IMR-90 (cell line): ENCODE measurements around the gene TPM3. TPM values are rescaled to one million over a fixed set of nuclear protein-coding genes. Genes with fewer than 3 reads are reported as not detected.

Experiments used
- ATAC-seq: fragments of 200-7000 bp; cut with Tn5 transposase; 2 replicates; pipeline ENCODE4 v1.9.1; 2020; ENCODE audit warnings: low read depth, mild to moderate bottlenecking, moderate library complexity
- BruUV-seq: library from RNA; stranded (reverse); fragments of 400-500 nt; replicated peaks from 2 replicates; lab custom pipeline; 2021; lab: Mats Ljungman, UMichigan
- CTCF ChIA-PET: fragments of 300-600 bp; formaldehyde crosslinking; extraction: SDS; loops from one replicate; lab custom pipeline; 2021; ENCODE audit warnings: antibody characterized with exemption; lab: Yijun Ruan, JAX
- POLR2A ChIA-PET: fragments of 300-600 bp; sonication (Branson Sonifier 250); formaldehyde crosslinking; loops from one replicate; lab custom pipeline; 2022; ENCODE audit warnings: antibody characterized with exemption; ENCODE audit not compliant: unreplicated experiment; lab: Charles Lee
- DNase-seq: peaks from one replicate; pipeline ENCODE4 v3.0.0; 2013
- H2AFZ ChIP-seq: replicated peaks from 2 replicates; pipeline ENCODE3; 2013; ENCODE audit warnings: low read length, mild to moderate bottlenecking; ENCODE audit not compliant: poor library complexity
- H2AK5ac ChIP-seq: 2 replicates; pipeline ENCODE4 v1.6.1; 2013; ENCODE audit warnings: low read depth, low read length, inconsistent platforms
- H2AK9ac ChIP-seq: replicated peaks from 2 replicates; pipeline ENCODE3; 2013; ENCODE audit warnings: mild to moderate bottlenecking, low read depth, low read length, moderate library complexity; ENCODE audit not compliant: poor library complexity
- H2BK120ac ChIP-seq: 2 replicates; pipeline ENCODE4 v1.6.1; 2013; ENCODE audit warnings: low read depth, low read length, inconsistent platforms
- H2BK15ac ChIP-seq: 3 replicates; pipeline ENCODE4 v1.6.1; 2013; ENCODE audit warnings: low read depth, low read length, inconsistent platforms
- H2BK20ac ChIP-seq: 2 replicates; pipeline ENCODE4 v1.6.1; 2013; ENCODE audit warnings: low read depth, mild to moderate bottlenecking, inconsistent platforms, low read length, moderate library complexity
- H2BK5ac ChIP-seq: 2 replicates; pipeline ENCODE4 v1.6.1; 2013; ENCODE audit warnings: mild to moderate bottlenecking, low read depth, low read length, inconsistent platforms; ENCODE audit not compliant: poor library complexity, severe bottlenecking
- H3K14ac ChIP-seq: replicated peaks from 2 replicates; pipeline ENCODE4 v1.6.1; 2013; ENCODE audit warnings: low read depth, low read length, inconsistent platforms
- H3K18ac ChIP-seq: 2 replicates; pipeline ENCODE4 v1.6.1; 2013; ENCODE audit warnings: low read depth, low read length, control low read depth
- H3K23ac ChIP-seq: 2 replicates; pipeline ENCODE4 v1.6.1; 2013; ENCODE audit warnings: low read depth, low read length, inconsistent platforms
- H3K27ac ChIP-seq: 2 replicates; pipeline ENCODE4 v1.5.1; 2013; ENCODE audit warnings: mild to moderate bottlenecking, control low read depth, low read length; ENCODE audit not compliant: insufficient read depth
- H3K27me3 ChIP-seq: 2 replicates; pipeline ENCODE4 v1.6.1; 2013; ENCODE audit warnings: low read length; ENCODE audit not compliant: control insufficient read depth, insufficient read depth
- H3K36me3 ChIP-seq: 2 replicates; pipeline ENCODE4 v1.6.1; 2013; ENCODE audit warnings: low read length, mixed read lengths; ENCODE audit not compliant: control insufficient read depth, insufficient read depth
- H3K4ac ChIP-seq: 2 replicates; pipeline ENCODE4 v1.6.1; 2013; ENCODE audit warnings: low read depth, low read length, inconsistent platforms
- H3K4me1 ChIP-seq: 2 replicates; pipeline ENCODE4 v1.6.1; 2013; ENCODE audit warnings: low read length, mixed read lengths; ENCODE audit not compliant: control insufficient read depth, insufficient read depth
- H3K4me2 ChIP-seq: 2 replicates; pipeline ENCODE4 v1.6.1; 2013; ENCODE audit warnings: low read depth, mild to moderate bottlenecking, control low read depth, low read length, moderate library complexity
- H3K4me3 ChIP-seq: 2 replicates; pipeline ENCODE4 v1.5.1; 2013; ENCODE audit warnings: low read depth, mild to moderate bottlenecking, control low read depth, low read length, moderate library complexity; ENCODE audit not compliant: insufficient read depth
- H3K56ac ChIP-seq: 2 replicates; pipeline ENCODE4 v1.6.1; 2013; ENCODE audit warnings: low read length, inconsistent platforms; ENCODE audit not compliant: insufficient read depth; ENCODE audit errors: extremely low read depth
- H3K79me1 ChIP-seq, 2 experiments: 2 replicates each; pipeline ENCODE4 v1.6.1; 2013; ENCODE audit warnings: low read length in 2 of 2, inconsistent platforms in 1 of 2, low read depth in 1 of 2
- H3K9ac ChIP-seq: 2 replicates; pipeline ENCODE4 v1.6.1; 2013; ENCODE audit warnings: low read depth, low read length, control low read depth
- H3K9me1 ChIP-seq: 2 replicates; pipeline ENCODE4 v1.6.1; 2013; ENCODE audit warnings: low read length, inconsistent platforms; ENCODE audit not compliant: insufficient read depth
- H3K9me3 ChIP-seq: 2 replicates; pipeline ENCODE4 v1.6.1; 2013; ENCODE audit warnings: low read length; ENCODE audit not compliant: control insufficient read depth, insufficient read depth
- H4K20me1 ChIP-seq: 2 replicates; pipeline ENCODE4 v1.6.1; 2013; ENCODE audit warnings: low read length, inconsistent platforms; ENCODE audit not compliant: insufficient read depth
- H4K5ac ChIP-seq: 2 replicates; pipeline ENCODE4 v1.6.1; 2013; ENCODE audit warnings: mild to moderate bottlenecking, low read depth, low read length, control low read depth
- H4K8ac ChIP-seq, 2 experiments: 2 replicates each; pipeline ENCODE4 v1.6.1; 2013; ENCODE audit warnings: low read depth in 2 of 2, low read length in 2 of 2, control low read depth in 1 of 2, inconsistent platforms in 1 of 2
- H4K91ac ChIP-seq: 2 replicates; pipeline ENCODE4 v1.6.1; 2013; ENCODE audit warnings: low read depth, low read length, inconsistent platforms; ENCODE audit not compliant: insufficient read depth
- CEBPB ChIP-seq: IDR thresholded peaks from 2 replicates; pipeline ENCODE4 v1.6.1; 2012; ENCODE audit warnings: low read depth, low read length, improper control_type of control experiment
- RAD21 ChIP-seq: IDR thresholded peaks from 2 replicates; pipeline ENCODE4 v1.6.1; 2012; ENCODE audit warnings: low read length, improper control_type of control experiment
- WGBS, 2 experiments: methylation state at CpG; one replicate each; pipeline versions ENCODE4 v1.1.5 to v1.1.7; 2013; ENCODE audit warnings: missing lambda C conversion rate in 2 of 2; ENCODE audit not compliant: insufficient read length in 1 of 2; ENCODE audit errors: extremely low coverage in 2 of 2; 5-methylcytosine and 5-hydroxymethylcytosine counted together
- dilution Hi-C: fragments of 300-500 bp; cut with HindIII; formaldehyde crosslinking; loops from one replicate; pipeline ENCODE4 v1.14.3; 2018; ENCODE audit warnings: low sequenced_read_pairs; ENCODE audit not compliant: unreplicated experiment
- in situ Hi-C: fragments of 300-500 bp; cut with MboI; formaldehyde crosslinking; loops from 3 replicates; pipeline ENCODE4 v1.14.3; 2019; ENCODE audit warnings: low sequenced_read_pairs, inconsistent platforms, mixed read lengths
- intact Hi-C: fragments of 100-400 bp; cut with micrococcal nuclease; formaldehyde crosslinking; loops from 2 replicates; pipeline ENCODE4 v1.10.0; 2022
- polyA plus RNA-seq, 3 experiments: library from polyadenylated mRNA; depleted of rRNA; stranded (reverse); fragments of >200 nt; gene quantifications; 2 replicates each; pipeline ENCODE4 v1.2.3, GENCODE V29; 2012; ENCODE audit warnings: low replicate concordance in 1 of 3
- total RNA-seq: library from RNA; depleted of rRNA; stranded (reverse); fragments of >200 nt; gene quantifications from 2 replicates; pipeline ENCODE4 v1.2.3, GENCODE V29; 2012

The TPM3 gene
- total and polyA plus RNA-seq, 2 of the 4 experiments (the other 2 are of a cell fraction) = 438 to 530 TPM

DNA sequence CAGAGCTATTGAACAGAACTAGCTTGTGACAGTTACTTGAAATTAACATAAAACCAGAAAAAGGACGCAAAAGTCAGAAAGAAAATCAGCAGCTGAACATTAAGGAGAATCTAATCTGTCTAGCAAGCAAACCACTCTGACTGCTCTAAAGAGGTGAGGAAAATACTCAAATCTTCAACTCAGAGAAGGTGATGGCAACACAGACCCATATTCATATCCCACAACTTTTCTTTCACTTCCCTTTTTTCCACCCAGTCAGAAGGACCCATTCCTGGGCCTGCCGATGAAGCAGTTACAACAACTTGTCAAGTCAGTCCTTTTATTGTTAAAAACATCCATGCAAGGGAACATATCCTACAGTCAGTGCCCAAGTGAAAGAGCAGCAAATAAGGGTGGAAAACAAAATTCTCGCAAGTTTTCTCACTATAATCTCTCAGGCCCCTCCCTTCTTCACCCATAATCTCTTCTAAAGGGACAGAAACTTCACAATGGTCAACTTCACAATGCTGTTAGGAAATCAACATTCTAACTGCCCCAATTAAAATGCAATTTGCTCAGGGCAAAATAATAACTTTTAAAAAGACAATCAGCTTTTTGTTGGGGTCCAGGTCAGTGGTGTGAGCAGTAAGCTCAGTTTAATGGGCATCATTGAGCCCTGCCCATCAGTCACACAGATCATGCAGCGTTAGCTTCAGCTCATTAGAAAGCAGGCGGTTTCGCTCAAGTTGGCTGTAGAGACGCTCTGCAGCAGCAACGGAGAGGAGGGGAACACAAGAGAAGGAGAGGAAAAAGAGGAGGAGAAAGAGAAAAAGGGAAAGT, 33.4 kb downstream of the TPM3 start:
- ATAC-seq (no peak), DNase-seq (no peak)
- in situ Hi-C loops = no loop called here
- Histone ChIP-seq H3K36me3 (peaks cover 43% of the 10 kb centered on the region), H3K18ac (no peak overlapping the region), H4K5ac (no peak overlapping the region), H3K27me3 (no peaks in the 10 kb centered on the region), H3K9ac (no peak overlapping the region), H3K79me1 (peaks cover 26 to 51% of the 10 kb centered on the region in 2 experiments), H2AK9ac (no peak overlapping the region), H3K56ac (no peak overlapping the region), H3K9me3 (no peaks in the 10 kb centered on the region), H2AFZ (no peak overlapping the region), H3K4ac (no peak overlapping the region), H2BK120ac (no peak overlapping the region), H2AK5ac (no peak overlapping the region), H3K4me1 (peaks cover 8% of the 10 kb centered on the region), H2BK15ac (no peak overlapping the region), H3K23ac (no peak overlapping the region), H2BK20ac (no peak overlapping the region), H3K4me3 (no peak overlapping the region), H3K14ac (no peak overlapping the region), H4K20me1 (peaks cover 24% of the 10 kb centered on the region), H4K91ac (no peak overlapping the region), H3K27ac (no peak overlapping the region), H3K9me1 (peaks cover 9% of the 10 kb centered on the region), H2BK5ac (no peak overlapping the region), H4K8ac (no peak overlapping the region), H3K4me2 (no peak overlapping the region)
- dilution Hi-C loops = no loop called here
- BruUV-seq = no TSS peak
- 98% methylated on average over 5 of the region's 8 CpGs; no CpG with 5 or more reads in 1 of the 2 experiments for WGBS, 2 experiments
- ChIA-PET POLR2A (interaction anchor here (0.6 kb wide), 1 partner anchor 519 kb away, joined by 9 read pairs; no protein-coding TSS in a partner anchor), CTCF (no interaction called here)
- intact Hi-C loops = no loop called here
- TF ChIP-seq CEBPB (no peak), RAD21 (no peak)
